OCI-LY3 (cell line): Measurements from ENCODE around the gene RIMKLB.

Experiments
- CTCF ChIP-seq: fragments of 200-600, 300-600 bp; sonication (generic); IDR thresholded peaks from 2 replicates; pipeline ENCODE4 v1.5.1; 2014; ENCODE audit warnings: antibody characterized with exemption, low read length, low read depth
- EZH2phosphoT487 ChIP-seq: fragments of 200-600 bp; shearing (Covaris generic); IDR thresholded peaks from 2 replicates; pipeline ENCODE4 v1.6.1; 2018; ENCODE audit warnings: antibody characterized with exemption, mixed run types, low read depth

GRCh38 chr12:8829125-8829518, 131.3 kb downstream of the RIMKLB start:
- no peak for TF ChIP-seq CTCF
- TF ChIP-seq EZH2phosphoT487: no peak
